Measurements from ENCODE around the gene SLC25A43. TPM values are rescaled to one million over a fixed set of nuclear protein-coding genes. Genes with fewer than 3 reads are reported as not detected.

Gene SLC25A43
- total RNA-seq, 4 donors from 2014 or later, result 7.9 to 18.0 (median 14.3) TPM

DNA sequence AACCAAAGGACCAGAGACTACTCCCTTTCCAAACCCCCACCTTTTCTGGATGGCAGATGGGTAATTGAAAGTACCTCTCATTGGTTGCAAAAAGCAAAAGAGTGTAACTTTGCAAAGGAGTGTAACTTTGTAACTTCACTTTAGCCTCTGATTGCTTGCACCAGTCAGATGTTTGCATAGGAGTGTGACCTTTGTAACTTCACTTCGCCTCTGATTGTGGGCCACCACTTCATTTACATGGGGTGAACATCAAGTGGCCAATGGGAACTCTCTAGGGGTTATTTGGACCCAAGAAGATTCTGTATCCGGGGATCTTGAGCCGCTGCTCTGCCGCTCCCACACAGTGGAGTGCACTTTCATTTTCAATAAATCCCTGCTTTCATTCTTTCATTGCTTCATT lies 9.9 kb upstream of the SLC25A43 start:
- Histone ChIP-seq H3K9me3 (no peaks in the 10 kb centered on the region), H3K4me1 (no peaks in the 10 kb centered on the region), H3K4me3 (no peak overlapping the region), H3K27ac (no peak overlapping the region), H3K36me3 (no peaks in the 10 kb centered on the region), H3K27me3 (no peaks in the 10 kb centered on the region)
- no peak for ATAC-seq
- WGBS, 2 donors (ENCODE audit: low coverage in 1 of 2), result 0 to 55% methylated on average over 1 to 4 of the region's 4 CpGs
- no peak for TF ChIP-seq POLR2A (IDR thresholded peaks at IDR 0.05)
- TF ChIP-seq, protein P1, sequence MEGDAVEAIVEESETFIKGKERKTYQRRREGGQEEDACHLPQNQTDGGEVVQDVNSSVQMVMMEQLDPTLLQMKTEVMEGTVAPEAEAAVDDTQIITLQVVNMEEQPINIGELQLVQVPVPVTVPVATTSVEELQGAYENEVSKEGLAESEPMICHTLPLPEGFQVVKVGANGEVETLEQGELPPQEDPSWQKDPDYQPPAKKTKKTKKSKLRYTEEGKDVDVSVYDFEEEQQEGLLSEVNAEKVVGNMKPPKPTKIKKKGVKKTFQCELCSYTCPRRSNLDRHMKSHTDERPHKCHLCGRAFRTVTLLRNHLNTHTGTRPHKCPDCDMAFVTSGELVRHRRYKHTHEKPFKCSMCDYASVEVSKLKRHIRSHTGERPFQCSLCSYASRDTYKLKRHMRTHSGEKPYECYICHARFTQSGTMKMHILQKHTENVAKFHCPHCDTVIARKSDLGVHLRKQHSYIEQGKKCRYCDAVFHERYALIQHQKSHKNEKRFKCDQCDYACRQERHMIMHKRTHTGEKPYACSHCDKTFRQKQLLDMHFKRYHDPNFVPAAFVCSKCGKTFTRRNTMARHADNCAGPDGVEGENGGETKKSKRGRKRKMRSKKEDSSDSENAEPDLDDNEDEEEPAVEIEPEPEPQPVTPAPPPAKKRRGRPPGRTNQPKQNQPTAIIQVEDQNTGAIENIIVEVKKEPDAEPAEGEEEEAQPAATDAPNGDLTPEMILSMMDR (IDR thresholded peaks at IDR 0.05), result no peak
- no peak for TF ChIP-seq POLR2AphosphoS5 (IDR thresholded peaks at IDR 0.05)
- no peak for TF ChIP-seq EP300 (IDR thresholded peaks at IDR 0.05)

DNA sequence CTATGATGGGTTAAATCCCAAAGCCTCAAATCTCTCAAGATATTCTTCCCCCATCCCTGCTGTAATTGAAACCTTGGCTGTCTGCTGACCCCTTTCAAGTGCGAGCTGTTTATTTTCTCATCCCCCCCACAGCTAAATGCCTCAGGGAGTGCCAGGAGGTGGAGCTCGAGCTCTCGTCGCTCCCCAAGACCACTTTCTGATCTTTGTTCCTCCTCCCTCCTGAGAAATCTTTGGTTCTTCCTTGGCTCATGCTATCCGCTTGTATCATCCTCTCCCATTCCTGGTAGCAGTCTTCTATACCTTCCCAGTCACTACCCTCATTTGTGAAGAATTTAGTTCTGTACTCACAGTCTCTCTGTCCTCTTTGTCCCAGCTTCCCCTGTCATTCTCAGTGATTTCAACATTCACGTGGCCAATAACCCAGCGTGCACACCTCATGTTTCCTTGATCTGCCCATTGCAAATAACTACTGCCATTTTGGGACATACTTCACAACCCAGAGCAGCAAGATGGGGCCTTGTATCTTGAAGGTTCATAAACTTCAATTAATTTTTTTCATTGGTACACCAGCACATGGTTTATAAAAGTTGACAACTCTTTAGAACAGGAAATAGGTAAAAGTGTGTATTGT lies 9.2 kb upstream of the SLC25A43 start:
- Histone ChIP-seq H3K4me1 (no peaks in the 10 kb centered on the region), H3K27me3 (no peaks in the 10 kb centered on the region), H3K4me3 (no peak overlapping the region), H3K9me3 (no peaks in the 10 kb centered on the region), H3K27ac (no peak overlapping the region), H3K36me3 (no peaks in the 10 kb centered on the region)
- TF ChIP-seq POLR2A (IDR thresholded peaks at IDR 0.05) (no peak), EP300 (IDR thresholded peaks at IDR 0.05) (no peak), POLR2AphosphoS5 (IDR thresholded peaks at IDR 0.05) (no peak)
- TF ChIP-seq, protein P1 (IDR thresholded peaks at IDR 0.05), result no peak
- WGBS, 2 donors (ENCODE audit: low coverage in 1 of 2), result 43% methylated on average over 5 to 6 of the region's 7 CpGs
- no peak for ATAC-seq

DNA sequence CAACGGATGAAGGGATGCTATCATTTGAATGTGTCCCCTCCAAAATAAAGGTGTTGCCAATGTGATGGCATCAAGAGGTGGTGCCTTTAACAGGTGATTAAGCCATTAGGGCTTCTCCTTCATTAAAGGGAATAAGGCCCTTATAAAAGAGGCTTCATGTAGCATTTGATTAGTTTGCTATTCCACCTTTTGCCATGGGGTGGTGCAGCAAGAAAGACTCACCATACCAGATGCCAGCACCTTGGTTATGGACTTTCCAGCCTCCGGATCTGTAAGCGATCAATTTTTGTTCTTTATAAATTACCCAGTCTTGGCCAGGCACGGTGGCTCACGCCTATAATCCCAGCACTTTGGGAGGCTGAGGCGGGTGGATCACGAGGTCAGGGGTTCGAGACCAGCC lies 7.9 kb upstream of the SLC25A43 start:
- WGBS, 2 donors (ENCODE audit: low coverage in 1 of 2), result 100% methylated on average over 1 of the region's 8 CpGs; no CpG with 5 or more reads in 1 of the 2 donors
- no peaks in the 10 kb centered on the region for H3K4me1 ChIP-seq
- no peak for ATAC-seq
- no peaks in the 10 kb centered on the region for H3K36me3 ChIP-seq
- no peak overlapping the region for H3K27ac ChIP-seq
- no peak overlapping the region for H3K4me3 ChIP-seq
- H3K9me3 ChIP-seq, result no peaks in the 10 kb centered on the region
- TF ChIP-seq POLR2A (IDR thresholded peaks at IDR 0.05), result no peak
- TF ChIP-seq, protein P1 (IDR thresholded peaks at IDR 0.05), result no peak
- TF ChIP-seq EP300 (IDR thresholded peaks at IDR 0.05), result no peak
- H3K27me3 ChIP-seq, result no peaks in the 10 kb centered on the region

DNA sequence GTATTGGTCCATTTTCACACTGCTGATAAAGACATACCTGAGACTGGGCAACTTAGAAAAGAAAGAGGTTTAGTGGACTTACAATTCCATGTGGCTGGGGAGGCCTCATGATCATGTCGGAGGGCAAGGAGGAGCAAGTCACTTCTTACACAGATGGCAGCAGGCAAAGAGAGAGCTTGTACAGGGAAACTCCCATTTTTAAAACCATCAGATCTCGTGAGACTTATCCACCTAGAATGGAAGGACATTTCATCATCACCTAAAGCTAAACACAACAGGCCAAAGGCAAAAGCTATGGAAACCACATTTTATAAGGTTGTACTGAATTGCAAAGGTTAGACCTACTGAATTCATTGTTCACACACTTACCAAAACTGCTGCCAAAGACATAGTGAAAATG lies 6.0 kb upstream of the SLC25A43 start:
- no peak overlapping the region for H3K27ac ChIP-seq
- no peak for ATAC-seq

More for the DNA sequence above, 6.0 kb upstream of the SLC25A43 start:
- peaks cover 0 to 1% (median 0%) of the 10 kb centered on the region in 3 donors for H3K4me1 ChIP-seq
- no peak for TF ChIP-seq EP300 (IDR thresholded peaks at IDR 0.05)
- TF ChIP-seq POLR2AphosphoS5 (IDR thresholded peaks at IDR 0.05), result no peak
- TF ChIP-seq, protein P1 (IDR thresholded peaks at IDR 0.05), result no peak
- TF ChIP-seq POLR2A (IDR thresholded peaks at IDR 0.05), result no peak
- no peaks in the 10 kb centered on the region for H3K9me3 ChIP-seq
- H3K4me3 ChIP-seq, result no peak overlapping the region
- H3K36me3 ChIP-seq, result no peaks in the 10 kb centered on the region
- 94 to 100% methylated on average over 1 to 2 of the region's 2 CpGs for WGBS, 2 donors (ENCODE audit: low coverage in 1 of 2)
- no peaks in the 10 kb centered on the region for H3K27me3 ChIP-seq

Data from gastroesophageal sphincter (tissue), 4 donors.